ENCODE results near the gene NDUFA3.

DNA sequence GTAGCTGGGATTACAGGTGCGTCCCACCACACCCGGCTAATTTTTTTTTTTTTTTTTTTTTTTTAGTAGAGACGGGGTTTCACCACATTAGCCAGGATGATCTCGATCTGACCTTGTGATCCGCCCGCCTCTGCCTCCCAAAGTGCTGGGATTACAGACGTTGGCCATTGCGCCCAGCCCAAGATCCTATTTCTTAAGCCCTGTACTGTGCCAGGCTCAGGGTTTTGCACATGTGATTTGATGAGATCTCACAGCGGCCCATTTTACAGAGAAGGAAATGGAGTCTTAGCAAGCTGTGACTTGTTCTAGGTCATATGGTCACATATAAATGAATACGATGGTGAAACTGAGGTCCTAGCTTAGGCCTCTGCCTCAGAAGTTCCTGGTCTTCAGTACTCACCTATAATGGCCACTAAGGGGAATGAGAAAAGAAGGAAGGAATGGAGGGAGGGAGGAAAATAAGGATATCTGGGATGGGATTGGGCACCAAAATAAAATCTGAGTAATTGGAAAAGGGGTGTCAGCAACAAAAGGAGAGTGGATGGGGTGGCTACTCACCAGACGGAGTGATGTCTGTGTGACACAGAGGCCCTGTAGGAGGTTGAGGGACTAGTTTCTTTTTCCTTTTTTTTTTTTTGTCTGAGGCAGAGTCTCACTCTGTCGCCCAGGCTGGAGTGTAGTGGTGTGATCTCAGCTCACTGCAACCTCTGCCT, 3.3 kb upstream of the NDUFA3 start:
- TF ChIP-seq POLR2A (IDR thresholded peaks at IDR 0.05): no peak
- TF ChIP-seq, protein P1, sequence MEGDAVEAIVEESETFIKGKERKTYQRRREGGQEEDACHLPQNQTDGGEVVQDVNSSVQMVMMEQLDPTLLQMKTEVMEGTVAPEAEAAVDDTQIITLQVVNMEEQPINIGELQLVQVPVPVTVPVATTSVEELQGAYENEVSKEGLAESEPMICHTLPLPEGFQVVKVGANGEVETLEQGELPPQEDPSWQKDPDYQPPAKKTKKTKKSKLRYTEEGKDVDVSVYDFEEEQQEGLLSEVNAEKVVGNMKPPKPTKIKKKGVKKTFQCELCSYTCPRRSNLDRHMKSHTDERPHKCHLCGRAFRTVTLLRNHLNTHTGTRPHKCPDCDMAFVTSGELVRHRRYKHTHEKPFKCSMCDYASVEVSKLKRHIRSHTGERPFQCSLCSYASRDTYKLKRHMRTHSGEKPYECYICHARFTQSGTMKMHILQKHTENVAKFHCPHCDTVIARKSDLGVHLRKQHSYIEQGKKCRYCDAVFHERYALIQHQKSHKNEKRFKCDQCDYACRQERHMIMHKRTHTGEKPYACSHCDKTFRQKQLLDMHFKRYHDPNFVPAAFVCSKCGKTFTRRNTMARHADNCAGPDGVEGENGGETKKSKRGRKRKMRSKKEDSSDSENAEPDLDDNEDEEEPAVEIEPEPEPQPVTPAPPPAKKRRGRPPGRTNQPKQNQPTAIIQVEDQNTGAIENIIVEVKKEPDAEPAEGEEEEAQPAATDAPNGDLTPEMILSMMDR (IDR thresholded peaks at IDR 0.05): no peak

Measured in uterus (tissue), 2 donors.